ENCODE results near the gene SCRN1.

DNA sequence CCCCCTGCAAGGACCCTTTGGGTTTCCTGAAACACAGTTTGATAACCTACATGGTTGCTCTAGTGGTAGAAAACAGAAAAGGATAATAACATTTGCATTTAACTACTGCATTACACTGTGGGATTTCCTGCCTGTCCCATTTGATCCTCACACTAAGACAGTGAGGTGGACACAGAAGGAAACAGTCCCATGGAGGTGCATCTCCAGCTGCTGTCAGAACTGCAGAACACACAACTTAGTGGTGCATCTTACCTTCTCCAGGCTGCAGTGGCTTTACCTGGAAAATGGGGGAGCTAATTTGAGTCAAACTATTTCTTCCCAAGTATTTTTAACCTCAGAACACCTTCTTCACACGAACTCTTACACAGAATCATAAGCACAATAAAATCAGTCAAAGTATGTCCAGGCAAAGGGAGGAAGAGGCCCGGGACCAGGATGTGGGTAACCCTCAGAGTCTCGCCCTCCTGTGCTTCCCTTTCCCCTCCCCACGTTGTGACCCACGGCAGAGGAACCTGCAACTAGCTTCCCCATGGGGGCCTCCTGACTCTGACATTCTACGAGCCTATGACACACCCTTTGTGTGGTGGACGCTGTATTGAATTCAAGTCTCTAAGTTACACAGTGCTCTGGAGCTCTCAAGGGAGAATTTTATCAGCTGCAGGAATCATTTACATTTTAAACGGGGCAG, 33.7 kb downstream of the SCRN1 start:
- TF ChIP-seq RORB (CRISPR knock-in tag; IDR thresholded peaks at IDR 0.05) (no peak), JUN (CRISPR knock-in tag; IDR thresholded peaks at IDR 0.05) (no peak), TEAD4 (CRISPR knock-in tag; IDR thresholded peaks at IDR 0.05) (no peak), ETV6 (CRISPR knock-in tag; IDR thresholded peaks at IDR 0.05) (no peak)
- TF ChIP-seq, protein P1, sequence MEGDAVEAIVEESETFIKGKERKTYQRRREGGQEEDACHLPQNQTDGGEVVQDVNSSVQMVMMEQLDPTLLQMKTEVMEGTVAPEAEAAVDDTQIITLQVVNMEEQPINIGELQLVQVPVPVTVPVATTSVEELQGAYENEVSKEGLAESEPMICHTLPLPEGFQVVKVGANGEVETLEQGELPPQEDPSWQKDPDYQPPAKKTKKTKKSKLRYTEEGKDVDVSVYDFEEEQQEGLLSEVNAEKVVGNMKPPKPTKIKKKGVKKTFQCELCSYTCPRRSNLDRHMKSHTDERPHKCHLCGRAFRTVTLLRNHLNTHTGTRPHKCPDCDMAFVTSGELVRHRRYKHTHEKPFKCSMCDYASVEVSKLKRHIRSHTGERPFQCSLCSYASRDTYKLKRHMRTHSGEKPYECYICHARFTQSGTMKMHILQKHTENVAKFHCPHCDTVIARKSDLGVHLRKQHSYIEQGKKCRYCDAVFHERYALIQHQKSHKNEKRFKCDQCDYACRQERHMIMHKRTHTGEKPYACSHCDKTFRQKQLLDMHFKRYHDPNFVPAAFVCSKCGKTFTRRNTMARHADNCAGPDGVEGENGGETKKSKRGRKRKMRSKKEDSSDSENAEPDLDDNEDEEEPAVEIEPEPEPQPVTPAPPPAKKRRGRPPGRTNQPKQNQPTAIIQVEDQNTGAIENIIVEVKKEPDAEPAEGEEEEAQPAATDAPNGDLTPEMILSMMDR (IDR thresholded peaks at IDR 0.05), result no peak
- TF ChIP-seq, protein P2, sequence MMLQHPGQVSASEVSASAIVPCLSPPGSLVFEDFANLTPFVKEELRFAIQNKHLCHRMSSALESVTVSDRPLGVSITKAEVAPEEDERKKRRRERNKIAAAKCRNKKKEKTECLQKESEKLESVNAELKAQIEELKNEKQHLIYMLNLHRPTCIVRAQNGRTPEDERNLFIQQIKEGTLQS (CRISPR knock-in tag; conservative IDR thresholded peaks at IDR 0.05), result no peak
- TF ChIP-seq, protein P3, sequence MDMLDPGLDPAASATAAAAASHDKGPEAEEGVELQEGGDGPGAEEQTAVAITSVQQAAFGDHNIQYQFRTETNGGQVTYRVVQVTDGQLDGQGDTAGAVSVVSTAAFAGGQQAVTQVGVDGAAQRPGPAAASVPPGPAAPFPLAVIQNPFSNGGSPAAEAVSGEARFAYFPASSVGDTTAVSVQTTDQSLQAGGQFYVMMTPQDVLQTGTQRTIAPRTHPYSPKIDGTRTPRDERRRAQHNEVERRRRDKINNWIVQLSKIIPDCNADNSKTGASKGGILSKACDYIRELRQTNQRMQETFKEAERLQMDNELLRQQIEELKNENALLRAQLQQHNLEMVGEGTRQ (CRISPR knock-in tag; IDR thresholded peaks at IDR 0.05), result no peak
- TF ChIP-seq, protein P4, sequence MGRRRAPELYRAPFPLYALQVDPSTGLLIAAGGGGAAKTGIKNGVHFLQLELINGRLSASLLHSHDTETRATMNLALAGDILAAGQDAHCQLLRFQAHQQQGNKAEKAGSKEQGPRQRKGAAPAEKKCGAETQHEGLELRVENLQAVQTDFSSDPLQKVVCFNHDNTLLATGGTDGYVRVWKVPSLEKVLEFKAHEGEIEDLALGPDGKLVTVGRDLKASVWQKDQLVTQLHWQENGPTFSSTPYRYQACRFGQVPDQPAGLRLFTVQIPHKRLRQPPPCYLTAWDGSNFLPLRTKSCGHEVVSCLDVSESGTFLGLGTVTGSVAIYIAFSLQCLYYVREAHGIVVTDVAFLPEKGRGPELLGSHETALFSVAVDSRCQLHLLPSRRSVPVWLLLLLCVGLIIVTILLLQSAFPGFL (CRISPR knock-in tag; IDR thresholded peaks at IDR 0.05; ENCODE audit: borderline replicate concordance), result no peak
